Activated CD4-positive, alpha-beta T cell treated with anti-CD3 and anti-CD28 coated beads, Interleukin-2, Interleukin-4, amounts not matched to agents 100 ng/mL and 50 ng/mL, durations not matched to agents 16 hours and 8 hours (primary cell): Measurements from ENCODE around the gene TXNRD3.

Experiments
- DNase-seq: peaks from one replicate; pipeline ENCODE4 v3.0.0-alpha.2; 2020; ENCODE audit warnings: low spot score

Gene TXNRD3

DNA sequence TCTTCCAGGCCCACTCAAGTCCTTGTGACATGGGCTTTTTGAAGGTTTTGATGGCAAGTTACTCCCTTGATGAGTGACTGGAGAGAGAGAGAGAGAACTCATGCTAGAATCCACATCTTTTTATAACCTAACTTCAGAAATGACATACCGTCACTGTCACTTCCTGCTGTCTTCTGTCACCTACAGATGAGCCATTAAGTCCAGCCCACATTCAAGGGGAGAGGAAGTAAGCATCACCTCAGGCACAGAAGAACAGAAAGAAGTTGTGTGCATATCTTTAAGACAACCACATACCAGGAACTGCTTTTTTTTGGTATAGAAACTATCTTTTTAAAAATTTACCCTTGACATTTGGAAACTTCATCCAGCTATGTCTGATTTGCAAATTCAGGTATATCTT, 16.6 kb upstream of the TXNRD3 start:
- peak; percentile 9 for DNase-seq

GRCh38 chr3:126668450-126669401, 13.8 kb upstream of the TXNRD3 start:
- DNase-seq = no peak

- no peak for DNase-seq
These were observed 12.9 kb upstream of the TXNRD3 start for GRCh38 chr3:126667631-126668449.

GRCh38 chr3:126666658-126667528, 12.0 kb upstream of the TXNRD3 start:
- no peak for DNase-seq

DNA sequence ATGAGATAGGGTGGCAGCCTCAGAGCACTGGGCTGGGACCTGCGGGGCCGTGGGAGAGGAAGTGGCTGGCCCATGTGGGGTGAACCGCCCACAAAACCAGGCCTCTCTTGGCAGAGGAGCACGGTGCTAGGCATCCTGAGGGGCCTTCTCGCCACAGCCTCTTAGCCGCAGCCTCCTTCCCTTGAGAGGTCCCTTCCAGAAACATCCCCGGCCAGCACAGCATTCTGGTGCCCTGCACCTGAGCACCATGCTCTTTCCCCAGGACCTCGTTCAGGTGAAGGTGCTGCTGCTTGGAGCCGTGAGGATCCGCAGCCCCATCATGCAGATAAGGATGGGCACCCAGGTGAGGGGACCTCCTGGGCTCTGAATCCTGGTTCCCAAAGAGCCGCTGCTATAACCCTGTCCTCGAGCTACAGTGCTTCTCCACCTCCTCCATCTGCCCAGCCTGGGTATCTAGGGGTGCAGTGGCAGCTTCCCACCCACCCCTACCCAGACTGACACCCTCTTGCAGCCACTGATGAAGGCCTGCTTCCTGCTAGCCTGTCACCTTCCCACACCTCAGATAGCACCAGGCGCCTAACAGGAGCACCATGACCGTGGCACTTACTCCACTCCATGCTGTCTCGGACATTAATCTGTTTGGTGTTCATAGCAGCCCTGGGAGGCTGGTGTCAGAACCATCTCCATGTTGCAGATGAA, 11.2 kb upstream of the TXNRD3 start:
- no peak for DNase-seq

GRCh38 chr3:126665221-126665936, 10.5 kb upstream of the TXNRD3 start:
- no peak for DNase-seq

DNA sequence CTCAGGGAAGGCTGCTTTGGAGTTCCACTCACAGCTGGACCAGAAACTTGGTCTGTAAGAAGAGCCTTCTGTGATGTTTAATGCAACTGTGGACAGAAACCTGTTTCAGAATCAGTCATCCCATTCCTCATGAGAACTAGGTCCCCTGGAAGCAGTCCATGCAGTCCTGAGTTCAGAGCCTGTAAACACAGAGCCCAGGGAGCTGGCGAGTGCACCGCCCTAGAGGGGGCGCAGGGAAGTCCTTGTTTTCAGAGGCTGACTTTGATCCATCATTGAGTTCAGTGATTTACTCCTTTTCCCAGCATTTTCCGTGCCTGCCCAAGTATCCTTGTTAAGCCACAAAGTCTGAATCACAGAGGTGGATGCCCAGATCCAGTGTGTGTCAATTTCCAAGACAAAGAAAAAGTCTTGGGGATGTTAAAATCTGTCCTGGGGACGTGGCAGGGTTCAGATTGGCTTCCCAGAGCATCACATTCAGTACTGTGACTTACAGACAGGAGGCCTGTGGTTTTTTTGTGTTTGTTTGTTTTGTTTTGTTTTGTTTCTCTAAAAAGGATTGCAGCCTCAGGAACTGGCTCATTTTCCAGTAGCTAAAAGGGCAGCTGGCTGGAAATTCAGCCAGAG, 9.8 kb upstream of the TXNRD3 start:
- DNase-seq = no peak

DNA sequence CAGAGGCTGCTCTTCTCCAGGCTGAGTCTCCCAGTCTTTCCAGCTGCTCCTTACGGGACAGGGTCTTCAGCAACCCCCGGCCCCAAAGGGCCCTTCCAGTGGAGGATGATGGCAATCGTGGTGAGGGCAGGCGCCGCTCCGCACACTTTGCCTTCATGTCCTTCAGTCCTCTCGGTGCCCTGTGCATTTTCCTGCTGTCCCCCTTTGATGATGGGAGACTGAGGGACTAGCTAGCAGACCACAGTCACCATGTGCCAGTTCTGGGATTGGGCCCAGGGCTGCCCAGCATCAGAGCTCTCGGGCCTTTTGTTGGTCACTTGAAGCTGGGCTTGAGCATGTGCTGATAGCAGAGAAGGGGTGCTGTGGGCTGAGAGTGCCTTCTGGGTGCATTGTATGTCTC, 8.8 kb upstream of the TXNRD3 start:
- DNase-seq = no peak

DNA sequence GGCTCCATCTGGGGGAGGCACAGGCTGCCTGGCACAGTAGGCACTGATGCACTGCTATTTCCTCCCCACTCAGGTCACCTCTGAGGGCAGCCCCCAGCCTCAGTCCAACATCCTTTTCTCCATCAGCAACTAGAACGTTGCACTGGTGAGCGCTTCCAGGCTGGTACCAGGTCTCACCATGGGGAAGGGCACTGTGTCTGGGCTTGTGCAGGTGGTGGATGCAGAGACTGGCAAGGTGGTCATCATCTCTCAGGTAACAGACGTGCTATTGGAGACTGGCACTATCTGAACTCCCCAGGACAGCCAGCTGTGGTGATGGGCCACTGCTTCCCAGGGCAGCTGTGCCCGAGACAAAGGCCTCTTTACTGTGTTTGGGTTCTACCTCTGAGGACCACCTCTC, 8.3 kb upstream of the TXNRD3 start:
- DNase-seq = no peak

DNA sequence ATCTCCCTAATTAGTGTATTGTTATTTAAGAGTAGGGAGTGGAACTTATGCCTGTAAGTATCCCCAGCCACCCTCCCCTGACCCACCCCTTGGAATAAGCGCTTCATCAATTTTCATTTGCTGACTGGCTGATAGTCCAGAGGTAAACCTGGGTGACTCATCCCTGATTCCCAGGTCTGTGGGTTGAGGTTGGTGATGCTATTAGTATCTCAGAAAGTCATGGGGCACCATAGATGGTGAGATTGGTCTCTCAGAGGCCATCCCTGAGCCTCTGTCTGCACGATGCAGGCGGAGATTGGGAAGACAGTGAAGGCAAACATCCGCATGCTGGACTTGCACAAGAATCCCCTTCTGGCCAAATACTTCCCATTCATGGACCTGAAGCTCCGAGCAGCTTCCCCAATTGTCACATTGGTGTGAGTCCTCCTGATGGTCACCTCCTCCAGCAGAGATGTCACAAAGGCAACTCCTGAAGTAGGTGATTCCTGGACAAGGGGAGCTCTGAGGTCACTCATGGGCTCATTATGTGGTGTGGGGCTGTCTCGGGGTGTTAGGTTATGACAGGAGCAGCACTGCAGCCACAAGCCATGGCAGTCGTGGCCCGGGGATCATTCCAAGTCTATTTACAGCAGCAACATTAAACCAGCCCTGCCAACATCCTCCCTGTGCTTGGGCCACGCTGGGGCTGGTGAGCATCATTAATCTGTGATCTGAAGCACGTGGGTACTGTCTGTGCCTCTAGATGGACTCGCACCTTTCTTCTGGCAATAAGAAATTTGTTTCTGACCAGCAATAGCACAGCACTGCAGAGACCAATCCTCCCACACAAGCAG, 6.8 kb upstream of the TXNRD3 start:
- no peak for DNase-seq

- DNase-seq = no peak
These were observed 5.3 kb upstream of the TXNRD3 start for GRCh38 chr3:126659915-126660886.

DNA sequence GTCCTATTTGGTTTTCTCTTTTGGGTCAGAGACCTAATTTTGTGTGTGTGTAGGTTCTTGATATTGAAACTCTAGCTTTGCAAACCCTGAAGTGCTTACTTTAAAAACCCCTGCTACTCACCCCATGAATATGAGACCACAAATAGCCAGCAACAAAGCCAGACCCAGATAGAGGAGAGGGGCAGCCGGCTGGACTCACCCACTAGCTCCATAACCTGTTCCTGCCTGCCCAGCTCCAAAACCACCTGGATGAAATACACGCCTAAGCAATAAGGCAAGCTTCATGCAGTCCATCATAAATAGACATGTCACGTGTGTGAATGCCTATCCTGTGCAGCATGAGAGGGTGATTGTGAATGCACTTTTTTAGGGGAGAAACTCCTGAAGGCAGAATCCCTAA, 3.7 kb upstream of the TXNRD3 start:
- DNase-seq = no peak

- no peak for DNase-seq
These were observed 3.0 kb upstream of the TXNRD3 start for GRCh38 chr3:126657901-126658300.

DNA sequence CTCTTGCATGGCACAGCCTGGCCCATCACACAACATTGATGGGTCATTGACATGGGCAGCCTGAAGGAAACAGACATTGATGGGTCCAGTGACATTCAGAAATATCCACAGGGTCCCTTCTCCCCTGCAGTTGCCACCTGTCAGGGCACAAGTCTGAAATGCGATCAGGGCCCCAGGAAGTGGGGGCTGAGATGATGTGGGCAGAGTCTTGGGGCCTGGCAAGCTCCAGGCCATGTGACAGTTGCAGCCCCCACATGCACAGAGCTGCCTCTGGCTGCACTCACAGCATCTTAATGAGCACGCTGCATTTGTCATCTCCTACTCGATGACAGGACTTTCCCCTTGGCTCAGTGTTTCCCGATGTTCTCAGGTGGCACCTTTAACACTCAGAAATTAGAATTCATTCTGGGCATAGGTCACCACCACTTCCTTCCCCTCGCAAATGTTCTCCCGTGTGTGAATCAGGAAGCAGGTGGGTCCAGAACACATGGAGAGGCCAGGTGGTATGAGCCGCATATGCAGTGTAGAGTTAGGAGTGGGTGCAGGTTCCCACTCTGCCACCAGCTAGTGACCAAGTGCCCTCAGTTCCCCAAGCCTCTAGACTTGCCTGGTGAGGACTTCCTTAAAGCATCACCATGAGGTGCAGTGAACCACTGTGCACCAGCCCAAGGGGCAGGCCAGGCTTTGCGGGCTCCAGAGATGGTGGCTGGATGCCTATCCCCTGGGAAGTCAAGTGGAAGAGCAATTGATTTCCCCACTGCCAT, 1.6 kb upstream of the TXNRD3 start:
- no peak for DNase-seq

DNA sequence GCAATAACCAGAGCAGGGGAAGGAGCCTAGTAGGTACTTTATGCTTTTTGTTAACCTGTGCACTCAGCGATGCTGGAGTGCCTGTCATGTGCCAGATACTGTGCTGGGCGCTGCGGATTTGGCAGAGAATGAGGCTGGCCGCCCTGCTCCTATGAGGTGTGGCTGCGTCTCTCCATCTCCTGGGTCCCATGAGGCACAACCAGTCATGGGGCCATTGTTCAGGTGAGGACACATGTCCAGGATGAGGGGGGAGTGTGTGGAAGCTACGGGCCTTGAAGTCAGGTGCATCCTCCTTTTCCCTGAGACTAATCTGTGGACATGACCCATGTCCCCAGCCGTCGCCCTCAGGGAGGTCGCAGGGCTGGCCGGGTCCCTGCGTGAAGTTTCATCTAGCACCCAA, 963 bp upstream of the TXNRD3 start:
- no peak for DNase-seq

DNA sequence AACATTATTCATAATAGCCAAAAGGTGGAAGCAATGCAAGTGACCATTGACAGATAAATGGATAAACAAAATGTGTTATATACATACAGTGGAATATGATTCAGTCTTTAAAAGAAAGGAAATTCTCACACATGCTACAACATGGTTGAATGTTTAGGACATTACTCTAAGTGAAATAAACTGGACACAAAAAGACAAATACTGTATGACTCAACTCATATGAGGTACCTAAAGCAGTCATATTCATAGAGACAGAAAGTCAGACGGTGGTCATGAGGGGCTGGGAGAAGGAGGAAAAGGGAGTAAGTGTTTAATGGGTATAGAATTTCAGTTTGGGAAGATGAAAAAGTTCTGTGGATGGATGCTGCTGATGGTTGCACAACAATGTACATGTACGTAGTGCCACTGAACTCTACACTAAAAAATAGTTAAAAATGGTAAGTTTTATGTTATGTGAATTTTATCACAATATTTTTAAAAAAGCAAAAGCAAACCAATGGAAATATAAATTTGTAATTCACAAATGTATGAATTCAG, 5.3 kb downstream of the TXNRD3 start:
- DNase-seq = no peak

GRCh38 chr3:126646674-126647073, 8.2 kb downstream of the TXNRD3 start:
- DNase-seq = no peak
